Adrenal gland (tissue), 12 donors: Measurements from ENCODE around the gene KCNJ8. TPM values are rescaled to one million over a fixed set of nuclear protein-coding genes. Genes with fewer than 3 reads are reported as not detected.

Source experiments
- DNase-seq, 7 donors: peaks; one replicate each; pipeline ENCODE4 v3.0.0-alpha.2; 2019 to 2020
- H3K27ac ChIP-seq, 5 donors: fragments of 200-600 bp; sonication (generic) in 4 of 5; 1 replicate in 3 of 5; 2 replicates in 2 of 5; pipeline versions ENCODE4 v1.5.1 to v1.8.0; 2016 to 2020; ENCODE audit warnings: mild to moderate bottlenecking in 1 of 5
- H3K27me3 ChIP-seq: fragments of 200-600 bp; 2 replicates; pipeline ENCODE4 v1.8.0; 2021
- H3K36me3 ChIP-seq, 2 donors: fragments of 200-600 bp; replicated peaks in 1 of 2; 1 replicate in 1 of 2; 2 replicates in 1 of 2; pipeline versions ENCODE4 v1.5.1 to v1.8.0; 2018 to 2022
- H3K4me1 ChIP-seq, 2 donors: fragments of 200-600 bp; replicated peaks in 1 of 2; 1 replicate in 1 of 2; 2 replicates in 1 of 2; pipeline versions ENCODE4 v1.5.1 to v1.8.0; 2018 to 2021
- H3K4me3 ChIP-seq, 4 donors: fragments of 200-600 bp; sonication (generic) in 3 of 4; one replicate each; pipeline ENCODE4 v1.5.1; 2016 to 2018
- H3K9me3 ChIP-seq, 3 donors: fragments of 200-600 bp; sonication (generic) in 1 of 3; replicated peaks in 1 of 3; 1 replicate in 2 of 3; 2 replicates in 1 of 3; pipeline versions ENCODE4 v1.5.1 to v1.8.0; 2016 to 2021
- POLR2A ChIP-seq, 2 donors: fragments of 450-650 bp; IDR thresholded peaks; one replicate each; pipeline ENCODE4 v1.6.1; 2017; ENCODE audit warnings: antibody characterized with exemption in 2 of 2, mild to moderate bottlenecking in 2 of 2, moderate library complexity in 1 of 2
- WGBS, 4 donors: extraction: QIAGEN DNeasy Blood & Tissue Kit in 2 of 4; methylation state at CpG; one replicate each; pipeline versions ENCODE4 v1.1.5 to v1.1.7; 2013 to 2017; 5-methylcytosine and 5-hydroxymethylcytosine counted together
- intact Hi-C, 2 donors: fragments of 100-400 bp; cut with DNase I; formaldehyde crosslinking; loops; one replicate each; pipeline versions ENCODE4 v1.14.1 to v1.15.0; 2022 to 2023
- polyA plus RNA-seq, 3 donors: library from polyadenylated mRNA; stranded (reverse); fragments of 200-250 nt in 2 of 3; fragments of 350-450 nt in 1 of 3; fragmentation: Illumina TruSeq in 1 of 3; extraction: RNeasy Lipid Tissue Mini Kit (QIAGEN cat#74804) in 1 of 3; gene quantifications; one replicate each; pipeline ENCODE4 v1.2.3, GENCODE V29; 2013 to 2014
- total RNA-seq, 9 donors: library from RNA; depleted of rRNA in 4 of 9; stranded (reverse); fragments of >200 nt in 4 of 9; fragments of 120-200 nt in 1 of 9; fragmentation: NEBNext Ultra II Directional in 1 of 9; extraction: Animal tissue kit (Norgen Biotek cat#: 25700) in 1 of 9; gene quantifications; one replicate each; pipeline versions ENCODE4 v1.1.0 to v1.2.4, GENCODE V29; 2013 to 2023
- TF ChIP-seq, protein P1 (sequence below), 6 experiments: fragments of 450-650 bp in 4 of 6; fragments of 200-600 bp in 2 of 6; sonication (generic) in 1 of 6; IDR thresholded peaks; 1 replicate in 5 of 6; 2 replicates in 1 of 6; pipeline versions ENCODE4 v1.5.1 to v1.8.0; 2016 to 2021; ENCODE audit warnings: antibody characterized with exemption in 6 of 6, mild to moderate bottlenecking in 2 of 6, moderate library complexity in 1 of 6
- donor health status: healthy with polysubstance abuse.
- donor health status: Bipolar disorder and iron deficiency.
- donor health status: DM: yes; HTN: yes; CAD: no.
- donor health status: DM: no; HTN: no; CAD: no.
- donor health status: DM: no; HTN: no; CAD: no.
- donor health status: DM: yes; HTN: yes; CAD: no.

The KCNJ8 gene
- total and polyA plus RNA-seq, 12 donors = 7.9 to 70.5 (median 30.7) TPM

DNA sequence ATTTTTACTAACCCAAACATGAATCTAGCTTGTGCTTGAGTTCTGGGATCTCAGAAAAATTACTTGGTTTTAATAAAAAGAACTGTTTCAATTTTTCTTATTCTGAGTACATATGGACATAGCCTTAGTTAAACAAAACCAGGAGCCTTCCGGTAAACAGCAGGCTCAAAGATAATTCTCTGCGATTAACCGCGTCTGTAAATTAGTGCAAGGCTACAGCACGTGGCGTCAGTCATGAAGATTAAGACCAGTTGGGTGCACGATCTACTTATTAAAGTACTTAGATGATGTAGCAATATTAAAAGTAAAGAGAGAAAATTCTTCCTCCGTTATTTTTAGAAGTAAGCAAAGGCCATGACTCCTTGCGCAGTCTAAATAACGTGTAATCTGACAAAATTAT, 700 bp downstream of the KCNJ8 start:
- Histone ChIP-seq H3K27me3 (no peaks in the 10 kb centered on the region), H3K4me3 (peak overlapping the region in 2 of 4 donors; percentile 73), H3K4me1 (peaks cover 3 to 26% of the 10 kb centered on the region in 2 donors), H3K36me3 (no peaks in the 10 kb centered on the region), H3K27ac (peak overlapping the region; percentile 74 to 91 (median 85)), H3K9me3 (no peaks in the 10 kb centered on the region)
- peak in 1 of 7 donors; percentile 22 for DNase-seq
- intact Hi-C loops = no loop called here
- no peak for TF ChIP-seq POLR2A (IDR thresholded peaks at IDR 0.05)
- TF ChIP-seq, protein P1, sequence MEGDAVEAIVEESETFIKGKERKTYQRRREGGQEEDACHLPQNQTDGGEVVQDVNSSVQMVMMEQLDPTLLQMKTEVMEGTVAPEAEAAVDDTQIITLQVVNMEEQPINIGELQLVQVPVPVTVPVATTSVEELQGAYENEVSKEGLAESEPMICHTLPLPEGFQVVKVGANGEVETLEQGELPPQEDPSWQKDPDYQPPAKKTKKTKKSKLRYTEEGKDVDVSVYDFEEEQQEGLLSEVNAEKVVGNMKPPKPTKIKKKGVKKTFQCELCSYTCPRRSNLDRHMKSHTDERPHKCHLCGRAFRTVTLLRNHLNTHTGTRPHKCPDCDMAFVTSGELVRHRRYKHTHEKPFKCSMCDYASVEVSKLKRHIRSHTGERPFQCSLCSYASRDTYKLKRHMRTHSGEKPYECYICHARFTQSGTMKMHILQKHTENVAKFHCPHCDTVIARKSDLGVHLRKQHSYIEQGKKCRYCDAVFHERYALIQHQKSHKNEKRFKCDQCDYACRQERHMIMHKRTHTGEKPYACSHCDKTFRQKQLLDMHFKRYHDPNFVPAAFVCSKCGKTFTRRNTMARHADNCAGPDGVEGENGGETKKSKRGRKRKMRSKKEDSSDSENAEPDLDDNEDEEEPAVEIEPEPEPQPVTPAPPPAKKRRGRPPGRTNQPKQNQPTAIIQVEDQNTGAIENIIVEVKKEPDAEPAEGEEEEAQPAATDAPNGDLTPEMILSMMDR (IDR thresholded peaks at IDR 0.05) = no peak
- 3 to 8% (median 7%) methylated on average over 10 of the region's 10 CpGs for WGBS, 4 donors

DNA sequence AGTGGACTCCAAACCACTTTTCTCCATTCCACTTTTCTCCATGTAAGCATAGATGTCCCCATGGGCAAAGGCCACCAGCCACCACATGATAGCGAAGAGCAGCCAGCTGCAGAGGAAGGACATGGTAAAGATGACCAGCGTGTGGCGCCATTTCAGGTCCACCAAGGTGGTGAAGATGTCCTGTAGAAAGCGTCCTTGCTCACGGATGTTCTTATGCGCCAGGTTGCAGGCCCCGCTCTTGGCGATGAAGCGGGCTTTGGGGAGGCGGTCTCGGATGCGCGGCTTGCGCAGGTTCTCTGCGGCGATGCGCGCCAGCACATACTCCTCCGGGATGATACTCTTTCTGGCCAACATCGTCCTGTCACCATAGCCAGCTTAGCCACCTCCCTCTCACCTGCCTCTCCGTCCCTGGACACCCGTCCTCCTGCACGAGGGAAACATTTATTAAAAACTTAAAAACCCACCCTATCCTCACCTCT, 1.2 kb downstream of the KCNJ8 start:
- TF ChIP-seq, protein P1 (IDR thresholded peaks at IDR 0.05) = peak in 4 of 6 experiments; percentile 18 to 50 (median 34)
- no peak for TF ChIP-seq POLR2A (IDR thresholded peaks at IDR 0.05)
- intact Hi-C loops = no loop called here

DNA sequence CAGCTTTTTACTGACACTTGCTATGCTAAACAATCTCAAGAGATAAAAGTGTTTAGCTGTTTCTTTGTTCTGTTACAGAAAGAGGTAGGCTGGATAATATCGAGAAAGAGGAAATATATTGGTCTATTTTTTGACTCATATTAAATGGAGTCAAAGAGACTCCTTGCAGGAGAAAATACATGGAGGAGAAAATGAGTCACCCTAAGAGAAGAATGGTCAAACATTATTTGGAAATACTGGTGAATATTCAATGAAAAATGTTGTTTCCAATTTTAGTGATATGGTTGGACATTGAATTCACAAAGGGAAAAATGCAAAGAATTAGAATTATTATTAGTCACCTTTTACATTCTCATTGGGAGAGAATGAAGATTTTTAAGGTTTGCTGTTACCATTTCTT, 3.2 kb downstream of the KCNJ8 start:
- no peaks in the 10 kb centered on the region for H3K9me3 ChIP-seq
- no peaks in the 10 kb centered on the region for H3K36me3 ChIP-seq
- no peaks in the 10 kb centered on the region for H3K27me3 ChIP-seq
- TF ChIP-seq POLR2A (IDR thresholded peaks at IDR 0.05) = no peak
- TF ChIP-seq, protein P1 (IDR thresholded peaks at IDR 0.05) = no peak
- intact Hi-C loops = no loop called here
- H3K4me3 ChIP-seq = peak overlapping the region in 1 of 4 donors; percentile 73
- H3K27ac ChIP-seq = peak overlapping the region in 2 of 5 donors; percentile 63 to 91
- 47 to 70% (median 66%) methylated on average over 1 of the region's 1 CpG for WGBS, 4 donors
- no peak for DNase-seq
- peaks cover 3 to 26% of the 10 kb centered on the region in 2 donors for H3K4me1 ChIP-seq

More for the DNA sequence above, 1.2 kb downstream of the KCNJ8 start:
- peak overlapping the region; percentile 74 to 91 (median 85) for H3K27ac ChIP-seq
- H3K9me3 ChIP-seq = no peaks in the 10 kb centered on the region
- no peaks in the 10 kb centered on the region for H3K36me3 ChIP-seq
- 12 to 22% (median 20%) methylated on average over 13 to 23 of the region's 23 CpGs for WGBS, 4 donors
- DNase-seq = peak; percentile 47 to 84 (median 59)
- peaks cover 3 to 26% of the 10 kb centered on the region in 2 donors for H3K4me1 ChIP-seq
- peak overlapping the region in 2 of 4 donors; percentile 73 for H3K4me3 ChIP-seq
- H3K27me3 ChIP-seq = no peaks in the 10 kb centered on the region

DNA sequence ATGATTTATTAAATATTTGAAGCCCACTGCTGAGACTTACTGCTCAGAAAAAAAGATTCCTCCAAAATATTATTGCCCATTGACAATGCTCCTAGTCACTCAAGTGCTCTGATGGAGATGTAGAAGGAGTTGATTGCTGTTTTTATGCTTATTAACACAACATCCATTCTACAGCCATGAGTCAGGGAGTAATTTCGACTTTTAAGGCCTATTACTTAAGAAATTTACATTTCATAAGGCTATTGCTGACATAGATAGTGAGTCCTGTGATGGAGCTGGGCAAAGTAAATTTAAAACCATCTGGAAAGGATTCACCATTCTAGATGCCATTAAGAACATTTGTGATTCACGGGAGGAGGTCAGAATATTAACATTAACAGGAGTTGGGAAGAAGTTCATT, 5.2 kb downstream of the KCNJ8 start:
- H3K27ac ChIP-seq = no peak overlapping the region
- intact Hi-C loops = no loop called here
- WGBS, 4 donors = 81 to 95% (median 90%) methylated on average over 2 of the region's 2 CpGs

More for the DNA sequence above, 5.2 kb downstream of the KCNJ8 start:
- no peak for DNase-seq
- TF ChIP-seq POLR2A (IDR thresholded peaks at IDR 0.05) = no peak
- TF ChIP-seq, protein P1 (IDR thresholded peaks at IDR 0.05) = no peak
- Histone ChIP-seq H3K4me1 (peaks cover 3 to 18% of the 10 kb centered on the region in 2 donors), H3K27me3 (no peaks in the 10 kb centered on the region), H3K9me3 (no peaks in the 10 kb centered on the region), H3K4me3 (no peak overlapping the region), H3K36me3 (peaks cover 0 to 7% of the 10 kb centered on the region in 2 donors)
